ENCODE data around the gene DSP.

Gene DSP

DNA sequence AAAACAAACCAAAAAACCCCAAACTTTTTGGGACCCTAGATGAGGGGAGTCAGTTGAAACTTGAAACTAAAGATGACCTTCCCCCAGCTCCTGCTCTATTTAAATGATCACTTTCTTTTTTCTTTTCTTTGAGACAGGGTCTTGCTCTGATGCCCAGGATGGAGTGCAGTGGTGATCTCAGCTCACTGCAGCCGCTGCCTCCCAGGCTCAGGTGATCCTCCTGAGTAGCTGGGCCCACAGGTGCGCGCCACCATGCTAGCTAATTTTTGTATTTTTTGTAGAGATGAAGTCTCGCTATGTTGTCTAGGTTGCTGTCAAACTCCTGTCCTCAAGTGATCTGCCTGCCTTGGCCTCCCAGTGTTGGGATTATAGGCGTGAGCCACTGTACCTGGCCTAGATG, 7.3 kb upstream of the DSP start:
- H3K4me3 ChIP-seq (ENCODE audit: low read depth, low read length), result no peak overlapping the region
- TF ChIP-seq, protein P1, sequence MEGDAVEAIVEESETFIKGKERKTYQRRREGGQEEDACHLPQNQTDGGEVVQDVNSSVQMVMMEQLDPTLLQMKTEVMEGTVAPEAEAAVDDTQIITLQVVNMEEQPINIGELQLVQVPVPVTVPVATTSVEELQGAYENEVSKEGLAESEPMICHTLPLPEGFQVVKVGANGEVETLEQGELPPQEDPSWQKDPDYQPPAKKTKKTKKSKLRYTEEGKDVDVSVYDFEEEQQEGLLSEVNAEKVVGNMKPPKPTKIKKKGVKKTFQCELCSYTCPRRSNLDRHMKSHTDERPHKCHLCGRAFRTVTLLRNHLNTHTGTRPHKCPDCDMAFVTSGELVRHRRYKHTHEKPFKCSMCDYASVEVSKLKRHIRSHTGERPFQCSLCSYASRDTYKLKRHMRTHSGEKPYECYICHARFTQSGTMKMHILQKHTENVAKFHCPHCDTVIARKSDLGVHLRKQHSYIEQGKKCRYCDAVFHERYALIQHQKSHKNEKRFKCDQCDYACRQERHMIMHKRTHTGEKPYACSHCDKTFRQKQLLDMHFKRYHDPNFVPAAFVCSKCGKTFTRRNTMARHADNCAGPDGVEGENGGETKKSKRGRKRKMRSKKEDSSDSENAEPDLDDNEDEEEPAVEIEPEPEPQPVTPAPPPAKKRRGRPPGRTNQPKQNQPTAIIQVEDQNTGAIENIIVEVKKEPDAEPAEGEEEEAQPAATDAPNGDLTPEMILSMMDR (IDR thresholded peaks at IDR 0.05; ENCODE audit: low read depth, low read length), result no peak
- no peak for DNase-seq (ENCODE audit: low read depth, low spot score)
- in situ Hi-C loops (cut with HindIII; ENCODE audit: low sequenced_read_pairs), result no loop called here

DNA sequence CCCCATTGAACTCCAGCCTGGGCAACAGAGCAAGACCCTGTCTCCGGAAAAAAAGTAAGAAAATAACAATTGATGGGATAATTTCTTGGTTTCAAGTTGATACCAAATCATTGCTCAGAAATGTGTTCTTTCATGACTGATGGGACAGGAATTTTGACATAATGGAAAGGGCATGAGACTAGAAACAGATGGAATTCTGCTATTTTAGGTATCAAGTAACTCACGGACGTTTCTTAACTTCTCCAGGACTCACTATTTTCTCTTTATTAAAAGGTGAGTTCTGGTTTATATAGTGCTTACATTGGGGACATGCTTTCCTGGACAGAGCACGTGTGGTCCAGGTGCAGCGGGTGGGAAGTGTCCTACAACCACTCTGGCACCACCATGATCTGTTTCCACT, 6.0 kb upstream of the DSP start:
- in situ Hi-C loops (cut with HindIII; ENCODE audit: low sequenced_read_pairs), result no loop called here
- no peak overlapping the region for H3K4me3 ChIP-seq (ENCODE audit: low read depth, low read length)
- DNase-seq (ENCODE audit: low read depth, low spot score), result peak; percentile 11

DNA sequence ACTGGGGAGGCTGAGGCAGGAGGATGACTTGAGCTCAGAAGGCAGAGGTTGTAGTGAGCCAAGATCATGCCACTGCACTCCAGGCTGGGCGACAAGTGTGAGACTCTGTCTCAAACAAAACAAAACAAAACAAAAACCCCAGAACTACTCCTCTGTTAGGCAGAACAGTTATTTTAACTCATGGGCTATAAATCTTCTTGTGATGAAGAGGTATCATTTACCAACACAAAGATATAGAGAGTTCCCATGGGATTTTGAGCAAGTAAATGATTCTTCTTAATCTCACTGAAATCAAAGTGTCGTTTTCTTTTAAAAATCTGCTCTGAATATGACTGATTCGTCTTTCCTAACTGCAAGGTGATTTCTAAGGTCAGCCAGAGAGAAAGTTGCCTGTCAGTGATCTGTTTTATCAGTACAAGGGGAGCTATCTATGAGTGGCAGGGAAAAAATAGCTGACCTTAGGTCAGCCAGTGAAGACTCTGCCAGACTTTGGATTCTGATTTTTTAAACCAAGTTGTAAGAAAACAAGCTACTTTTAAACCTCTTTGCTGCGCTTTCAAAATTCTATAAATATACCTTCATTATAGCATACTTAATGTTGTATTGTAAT, 3.8 kb upstream of the DSP start:
- in situ Hi-C loops (cut with HindIII; ENCODE audit: low sequenced_read_pairs), result no loop called here
- TF ChIP-seq, protein P1 (IDR thresholded peaks at IDR 0.05; ENCODE audit: low read depth, low read length), result no peak
- H3K4me3 ChIP-seq (ENCODE audit: low read depth, low read length), result no peak overlapping the region
- DNase-seq (ENCODE audit: low read depth, low spot score), result no peak

More for the DNA sequence above, 6.0 kb upstream of the DSP start:
- TF ChIP-seq, protein P1 (IDR thresholded peaks at IDR 0.05; ENCODE audit: low read depth, low read length), result no peak

DNA sequence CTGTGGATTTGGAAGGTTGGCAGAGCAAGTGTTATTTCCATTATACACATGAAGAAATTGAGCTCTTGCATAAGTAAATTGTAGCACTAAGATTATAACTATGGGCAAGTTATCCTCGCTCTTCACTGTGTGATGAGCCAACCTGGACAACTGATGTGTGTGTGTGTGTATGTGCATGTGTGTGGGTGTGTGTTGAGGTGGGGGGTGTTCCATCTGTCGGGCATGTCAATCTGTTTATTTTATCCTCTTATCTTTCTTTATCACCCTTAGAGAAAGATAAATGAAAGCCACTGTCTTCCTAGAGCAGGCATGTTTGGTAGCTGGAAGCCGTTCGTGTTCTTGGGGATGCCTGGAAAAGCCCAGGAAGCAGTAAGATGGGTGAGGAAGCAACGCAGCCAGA, 3.0 kb upstream of the DSP start:
- no peak overlapping the region for H3K4me3 ChIP-seq (ENCODE audit: low read depth, low read length)
- in situ Hi-C loops (cut with HindIII; ENCODE audit: low sequenced_read_pairs), result no loop called here
- no peak for DNase-seq (ENCODE audit: low read depth, low spot score)
- TF ChIP-seq, protein P1 (IDR thresholded peaks at IDR 0.05; ENCODE audit: low read depth, low read length), result no peak

DNA sequence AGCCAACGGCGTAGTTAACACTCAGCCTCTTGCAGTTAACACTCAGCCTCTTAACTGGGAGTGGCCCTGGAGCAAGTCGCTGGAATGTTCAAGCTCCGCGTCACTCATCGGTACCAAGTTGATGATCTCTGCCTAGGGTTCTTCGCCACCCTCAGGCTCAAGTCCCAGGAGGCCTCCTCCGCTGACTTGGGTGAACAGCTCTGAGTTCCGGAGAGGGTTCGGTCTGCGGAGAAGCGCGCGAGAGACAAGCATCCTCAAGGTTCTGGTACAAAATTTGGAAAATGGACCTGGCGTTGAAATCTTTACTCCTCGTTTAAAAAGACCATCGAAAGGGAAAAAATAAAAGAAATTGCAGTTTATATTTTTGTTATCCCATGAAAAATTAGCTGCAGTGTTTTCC, 876 bp upstream of the DSP start:
- peak overlapping the region; percentile 56 for H3K4me3 ChIP-seq (ENCODE audit: low read depth, low read length)
- in situ Hi-C loops (cut with HindIII; ENCODE audit: low sequenced_read_pairs), result no loop called here
- TF ChIP-seq, protein P1 (IDR thresholded peaks at IDR 0.05; ENCODE audit: low read depth, low read length), result no peak
- DNase-seq (ENCODE audit: low read depth, low spot score), result no peak

DNA sequence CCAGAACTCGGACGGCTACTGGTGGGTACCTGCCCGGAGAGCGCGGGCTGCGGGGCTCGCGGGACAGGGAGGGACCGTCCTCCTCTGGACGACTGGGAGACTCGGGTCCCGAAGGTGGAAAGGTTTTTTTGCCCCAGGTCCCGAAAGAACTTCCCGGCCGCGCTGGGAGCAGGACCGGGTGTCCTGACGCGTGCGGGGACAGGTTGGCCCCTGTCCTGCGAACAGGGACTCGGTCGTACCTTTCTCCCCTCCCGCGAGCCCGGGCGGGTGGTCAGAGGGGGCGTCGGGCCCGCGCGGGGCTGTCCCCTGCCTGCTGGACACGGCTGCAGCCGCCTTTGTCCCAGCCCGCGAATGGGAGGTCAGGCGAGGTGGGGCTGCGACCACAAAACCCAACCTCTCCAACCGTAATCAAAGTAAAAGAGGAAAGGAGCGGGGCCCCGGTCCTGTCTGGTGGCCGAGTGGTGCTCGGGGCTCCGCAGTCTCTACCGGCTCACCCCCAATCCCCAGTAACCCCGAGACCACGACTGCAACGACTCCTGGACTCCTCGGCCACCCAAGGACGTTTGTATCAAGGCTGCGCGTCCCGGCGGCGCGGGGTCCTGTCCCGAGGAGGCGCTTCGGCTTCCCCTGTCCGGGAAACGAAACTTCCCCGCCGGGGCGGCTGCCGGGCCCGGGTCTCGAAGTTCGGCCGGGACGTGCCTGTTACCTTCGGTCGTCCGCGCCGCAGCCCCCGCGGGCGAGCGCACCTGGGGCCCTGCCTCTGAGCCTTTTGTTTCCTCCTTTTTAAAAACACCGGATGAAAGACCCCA, 798 bp downstream of the DSP start:
- peak; percentile 3 for DNase-seq (ENCODE audit: low read depth, low spot score)
- in situ Hi-C loops (cut with HindIII; ENCODE audit: low sequenced_read_pairs), result no loop called here
- TF ChIP-seq, protein P1 (IDR thresholded peaks at IDR 0.05; ENCODE audit: low read depth, low read length), result no peak
- peak overlapping the region; percentile 56 for H3K4me3 ChIP-seq (ENCODE audit: low read depth, low read length)

Data from astrocyte of the spinal cord (primary cell).